ENCODE results near the gene SGCD. TPM values are rescaled to one million over a fixed set of nuclear protein-coding genes. Genes with fewer than 3 reads are reported as not detected.
A peak's percentile ranks its signal among the peaks of the same experiment; 100 is the strongest.

The SGCD gene
- total and polyA plus RNA-seq, 4 donors = 7.8 to 32.5 (median 24.9) TPM

GRCh38 chr5:156531199-156531598 lies 204.2 kb downstream of the SGCD start:
- Histone ChIP-seq H3K27me3 (ENCODE audit: control insufficient read depth, insufficient read depth, low read length) (no peaks in the 10 kb centered on the region), H3K4me3 (ENCODE audit: low read depth, low read length) (no peak overlapping the region), H3K9me3 (ENCODE audit: control insufficient read depth, insufficient read depth, low read length) (no peaks in the 10 kb centered on the region), H3K36me3 (ENCODE audit: control insufficient read depth, insufficient read depth, low read length) (no peaks in the 10 kb centered on the region), H3K27ac (ENCODE audit: low read depth, low read length) (no peak overlapping the region), H3K4me1 (ENCODE audit: control insufficient read depth, insufficient read depth, low read length) (no peaks in the 10 kb centered on the region)
- no peak for DNase-seq (ENCODE audit: low read depth in 4 of 6, low spot score in 6 of 6)
- WGBS (ENCODE audit: insufficient coverage) = no CpG with 5 or more reads among the region's 2 CpGs

GRCh38 chr5:156532921-156533320 lies 206.0 kb downstream of the SGCD start:
- DNase-seq (ENCODE audit: low read depth in 4 of 6, low spot score in 6 of 6) = no peak
- 86% methylated on average over 2 of the region's 4 CpGs for WGBS (ENCODE audit: insufficient coverage)
- no peak overlapping the region for H3K27ac ChIP-seq (ENCODE audit: low read depth, low read length)
- H3K27me3 ChIP-seq (ENCODE audit: control insufficient read depth, insufficient read depth, low read length) = no peaks in the 10 kb centered on the region
- H3K4me1 ChIP-seq (ENCODE audit: control insufficient read depth, insufficient read depth, low read length) = no peaks in the 10 kb centered on the region
- H3K4me3 ChIP-seq (ENCODE audit: low read depth, low read length) = no peak overlapping the region
- no peaks in the 10 kb centered on the region for H3K36me3 ChIP-seq (ENCODE audit: control insufficient read depth, insufficient read depth, low read length)
- no peaks in the 10 kb centered on the region for H3K9me3 ChIP-seq (ENCODE audit: control insufficient read depth, insufficient read depth, low read length)

GRCh38 chr5:156534085-156534484 lies 207.1 kb downstream of the SGCD start:
- H3K9me3 ChIP-seq (ENCODE audit: control insufficient read depth, insufficient read depth, low read length) = no peaks in the 10 kb centered on the region
- WGBS (ENCODE audit: insufficient coverage) = 94% methylated on average over 2 of the region's 2 CpGs
- H3K27ac ChIP-seq (ENCODE audit: low read depth, low read length) = no peak overlapping the region
- H3K4me3 ChIP-seq (ENCODE audit: low read depth, low read length) = no peak overlapping the region
- H3K4me1 ChIP-seq (ENCODE audit: control insufficient read depth, insufficient read depth, low read length) = no peaks in the 10 kb centered on the region
- H3K36me3 ChIP-seq (ENCODE audit: control insufficient read depth, insufficient read depth, low read length) = no peaks in the 10 kb centered on the region
- no peaks in the 10 kb centered on the region for H3K27me3 ChIP-seq (ENCODE audit: control insufficient read depth, insufficient read depth, low read length)
- DNase-seq (ENCODE audit: low read depth in 4 of 6, low spot score in 6 of 6) = no peak

DNA sequence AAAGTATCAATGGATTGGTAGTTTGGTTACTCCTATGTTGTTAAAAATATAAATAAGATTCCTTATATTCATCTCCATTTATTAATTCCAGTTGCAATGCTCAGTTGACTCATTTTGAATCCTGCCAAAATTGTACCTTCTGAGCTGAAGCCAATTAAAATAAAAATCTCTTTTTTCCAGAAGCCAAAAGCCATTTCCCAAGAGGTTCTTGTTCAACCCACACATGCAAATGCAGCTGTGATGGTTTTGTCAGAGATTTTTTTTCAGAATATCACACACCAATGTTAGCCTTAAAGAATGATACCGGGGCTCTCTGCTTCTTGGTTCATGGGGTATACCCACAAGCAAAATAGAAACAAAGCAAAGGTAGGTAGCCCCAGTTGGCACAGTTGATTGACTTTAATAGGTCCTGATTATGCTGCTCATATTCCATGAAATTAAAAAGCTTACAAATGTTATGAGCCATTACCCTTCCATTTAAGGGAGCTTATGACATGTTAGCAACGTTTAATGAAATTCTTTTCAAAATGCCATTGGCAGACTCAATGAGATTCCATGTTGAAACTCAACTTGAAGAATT lies 208.0 kb downstream of the SGCD start:
- no CpG with 5 or more reads among the region's 2 CpGs for WGBS (ENCODE audit: insufficient coverage)
- peak in 1 of 6 donors; percentile 72 for DNase-seq (ENCODE audit: low read depth in 4 of 6, low spot score in 6 of 6)

GRCh38 chr5:156540491-156540890 lies 213.5 kb downstream of the SGCD start:
- H3K27ac ChIP-seq (ENCODE audit: low read depth, low read length) = no peak overlapping the region
- no peaks in the 10 kb centered on the region for H3K4me1 ChIP-seq (ENCODE audit: control insufficient read depth, insufficient read depth, low read length)
- H3K27me3 ChIP-seq (ENCODE audit: control insufficient read depth, insufficient read depth, low read length) = no peaks in the 10 kb centered on the region
- no peak overlapping the region for H3K4me3 ChIP-seq (ENCODE audit: low read depth, low read length)
- no peak for DNase-seq (ENCODE audit: low read depth in 4 of 6, low spot score in 6 of 6)
- 86% methylated on average over 1 of the region's 3 CpGs for WGBS (ENCODE audit: insufficient coverage)
- no peaks in the 10 kb centered on the region for H3K9me3 ChIP-seq (ENCODE audit: control insufficient read depth, insufficient read depth, low read length)
- H3K36me3 ChIP-seq (ENCODE audit: control insufficient read depth, insufficient read depth, low read length) = no peaks in the 10 kb centered on the region

More for the DNA sequence above, 208.0 kb downstream of the SGCD start:
- H3K36me3 ChIP-seq (ENCODE audit: control insufficient read depth, insufficient read depth, low read length) = no peaks in the 10 kb centered on the region
- no peaks in the 10 kb centered on the region for H3K4me1 ChIP-seq (ENCODE audit: control insufficient read depth, insufficient read depth, low read length)
- no peaks in the 10 kb centered on the region for H3K9me3 ChIP-seq (ENCODE audit: control insufficient read depth, insufficient read depth, low read length)
- no peak overlapping the region for H3K27ac ChIP-seq (ENCODE audit: low read depth, low read length)
- no peak overlapping the region for H3K4me3 ChIP-seq (ENCODE audit: low read depth, low read length)
- H3K27me3 ChIP-seq (ENCODE audit: control insufficient read depth, insufficient read depth, low read length) = no peaks in the 10 kb centered on the region

- H3K4me3 ChIP-seq (ENCODE audit: low read depth, low read length) = no peak overlapping the region
- no peak overlapping the region for H3K27ac ChIP-seq (ENCODE audit: low read depth, low read length)
- no peaks in the 10 kb centered on the region for H3K27me3 ChIP-seq (ENCODE audit: control insufficient read depth, insufficient read depth, low read length)
- no peaks in the 10 kb centered on the region for H3K4me1 ChIP-seq (ENCODE audit: control insufficient read depth, insufficient read depth, low read length)
- H3K36me3 ChIP-seq (ENCODE audit: control insufficient read depth, insufficient read depth, low read length) = no peaks in the 10 kb centered on the region
- no peaks in the 10 kb centered on the region for H3K9me3 ChIP-seq (ENCODE audit: control insufficient read depth, insufficient read depth, low read length)
- WGBS (ENCODE audit: insufficient coverage) = no CpG with 5 or more reads among the region's 2 CpGs
- no peak for DNase-seq (ENCODE audit: low read depth in 4 of 6, low spot score in 6 of 6)
Measured at GRCh38 chr5:156541582-156541981, 214.6 kb downstream of the SGCD start.

DNA sequence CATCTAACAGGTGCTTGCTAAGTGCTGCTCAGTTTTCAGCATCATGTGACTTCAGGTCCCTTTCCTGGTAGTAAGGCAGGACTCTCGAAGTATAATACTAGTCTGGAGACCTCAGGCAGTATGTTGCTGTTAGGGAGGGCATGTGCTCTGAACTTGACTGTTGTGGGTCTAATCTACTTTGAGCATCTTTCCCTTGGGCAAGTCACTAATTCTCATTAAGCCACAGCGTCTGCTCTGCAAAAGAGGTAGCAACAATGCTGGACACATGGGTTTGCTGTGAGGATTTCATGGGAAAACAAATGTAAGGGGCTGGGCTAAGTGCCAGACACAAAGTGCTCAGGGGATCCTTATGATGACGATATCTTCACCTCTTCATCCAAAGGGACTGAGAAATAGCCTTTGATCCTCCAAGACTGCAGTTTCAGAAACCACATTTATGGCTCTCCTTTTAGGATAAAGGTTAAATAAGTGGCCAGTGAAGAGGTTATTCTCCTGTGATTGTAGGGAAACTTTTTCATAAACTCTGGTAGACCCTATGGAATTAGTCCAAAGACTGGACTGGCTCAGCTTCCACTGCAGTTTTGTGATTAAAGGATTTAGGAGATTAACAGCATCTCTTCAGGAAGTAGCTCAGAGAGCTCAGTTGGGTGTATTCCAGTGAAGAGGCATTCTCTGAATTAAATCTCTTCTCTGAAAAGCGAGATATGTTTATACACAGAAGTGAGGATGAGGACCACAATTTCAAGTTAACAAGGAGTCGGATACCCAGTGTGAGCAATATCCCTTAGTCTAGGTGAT lies 216.6 kb downstream of the SGCD start:
- H3K4me3 ChIP-seq (ENCODE audit: low read depth, low read length) = no peak overlapping the region
- no peak overlapping the region for H3K27ac ChIP-seq (ENCODE audit: low read depth, low read length)
- no peak for DNase-seq (ENCODE audit: low read depth in 4 of 6, low spot score in 6 of 6)
- H3K36me3 ChIP-seq (ENCODE audit: control insufficient read depth, insufficient read depth, low read length) = no peaks in the 10 kb centered on the region
- no peaks in the 10 kb centered on the region for H3K4me1 ChIP-seq (ENCODE audit: control insufficient read depth, insufficient read depth, low read length)
- no peaks in the 10 kb centered on the region for H3K9me3 ChIP-seq (ENCODE audit: control insufficient read depth, insufficient read depth, low read length)
- H3K27me3 ChIP-seq (ENCODE audit: control insufficient read depth, insufficient read depth, low read length) = no peaks in the 10 kb centered on the region
- no CpG with 5 or more reads among the region's 5 CpGs for WGBS (ENCODE audit: insufficient coverage)

DNA sequence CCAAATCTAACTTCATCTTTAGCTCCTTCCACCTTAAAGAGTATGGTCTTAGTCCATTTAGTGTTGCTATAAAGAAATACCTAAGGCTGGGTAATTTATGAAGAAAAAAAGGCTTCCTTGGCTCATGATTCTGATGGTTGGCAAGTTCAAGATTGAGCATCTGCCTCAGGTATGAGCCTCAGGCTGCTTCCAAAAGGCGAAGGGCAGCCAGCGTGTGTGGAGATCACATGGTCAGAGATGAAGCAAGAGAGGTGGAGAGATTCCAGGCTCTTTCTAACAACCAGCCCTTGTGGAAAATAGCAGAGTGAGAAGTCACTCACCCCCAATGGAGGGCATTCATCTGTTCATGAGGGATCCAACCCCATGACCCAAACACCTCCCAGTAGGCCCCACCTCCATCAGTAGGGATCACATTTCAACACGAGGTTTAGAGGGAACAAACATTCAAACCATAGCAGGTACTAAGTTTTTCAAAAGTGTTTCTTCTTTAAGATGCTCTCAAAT lies 225.9 kb downstream of the SGCD start:
- no peaks in the 10 kb centered on the region for H3K27me3 ChIP-seq (ENCODE audit: control insufficient read depth, insufficient read depth, low read length)
- H3K4me1 ChIP-seq (ENCODE audit: control insufficient read depth, insufficient read depth, low read length) = no peaks in the 10 kb centered on the region
- 100% methylated on average over 1 of the region's 3 CpGs for WGBS (ENCODE audit: insufficient coverage)
- no peak overlapping the region for H3K27ac ChIP-seq (ENCODE audit: low read depth, low read length)
- H3K9me3 ChIP-seq (ENCODE audit: control insufficient read depth, insufficient read depth, low read length) = no peaks in the 10 kb centered on the region
- H3K36me3 ChIP-seq (ENCODE audit: control insufficient read depth, insufficient read depth, low read length) = no peaks in the 10 kb centered on the region
- DNase-seq (ENCODE audit: low read depth in 4 of 6, low spot score in 6 of 6) = no peak
- H3K4me3 ChIP-seq (ENCODE audit: low read depth, low read length) = no peak overlapping the region

DNA sequence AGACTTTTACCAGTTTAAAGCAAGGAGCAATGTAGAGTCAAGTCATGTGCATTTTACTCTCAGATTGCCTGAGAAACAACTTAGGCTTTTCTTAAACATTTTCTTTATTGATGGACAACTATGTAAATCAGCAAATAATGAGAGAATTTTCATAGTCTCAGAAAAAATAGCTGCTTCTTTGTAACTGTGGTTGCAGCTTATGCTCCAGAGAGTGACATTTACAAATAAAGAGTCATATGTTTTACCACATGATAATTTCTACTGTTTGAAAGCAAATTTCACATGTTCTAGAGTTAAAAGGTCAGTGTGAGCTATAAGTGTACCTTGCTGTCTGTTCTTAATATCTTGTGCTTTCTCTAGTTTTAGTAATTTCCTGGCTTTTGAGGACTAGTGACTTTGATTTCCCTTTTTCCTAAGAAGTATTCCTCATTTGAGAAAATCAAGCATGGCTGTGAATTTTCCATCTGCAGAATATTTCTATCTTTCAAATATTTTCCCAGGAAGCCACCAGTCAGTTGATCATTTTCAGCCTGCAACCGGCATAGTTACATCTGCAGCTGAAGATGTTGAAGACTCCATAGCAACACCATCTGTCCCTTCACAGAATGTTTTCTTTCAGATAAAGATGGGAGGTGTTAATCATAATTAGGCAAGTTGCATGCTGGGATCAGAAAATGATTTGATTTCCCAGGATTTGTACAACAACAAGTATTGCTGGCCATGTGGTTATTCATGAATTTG lies 229.9 kb downstream of the SGCD start:
- DNase-seq (ENCODE audit: low read depth in 4 of 6, low spot score in 6 of 6) = peak in 2 of 6 donors; percentile 42 to 69
- H3K36me3 ChIP-seq (ENCODE audit: control insufficient read depth, insufficient read depth, low read length) = no peaks in the 10 kb centered on the region
- H3K4me1 ChIP-seq (ENCODE audit: control insufficient read depth, insufficient read depth, low read length) = no peaks in the 10 kb centered on the region
- no CpG with 5 or more reads among the region's 1 CpG for WGBS (ENCODE audit: insufficient coverage)
- no peak overlapping the region for H3K4me3 ChIP-seq (ENCODE audit: low read depth, low read length)
- no peaks in the 10 kb centered on the region for H3K9me3 ChIP-seq (ENCODE audit: control insufficient read depth, insufficient read depth, low read length)
- H3K27me3 ChIP-seq (ENCODE audit: control insufficient read depth, insufficient read depth, low read length) = no peaks in the 10 kb centered on the region
- H3K27ac ChIP-seq (ENCODE audit: low read depth, low read length) = no peak overlapping the region
